22Rv1 (cell line): ENCODE results near the gene LRPPRC.
"Not testable (repeated sequence)": the region's sequence is repeated elsewhere in the genome, so short reads cannot be mapped to it uniquely, and the experiment has no call there.

ENCODE experiments used
- H3K27ac ChIP-seq: fragments of 450-650 bp; 2 replicates; pipeline ENCODE4 v1.5.1; 2017
- CTCF ChIP-seq: fragments of 450-650 bp; IDR thresholded peaks from 2 replicates; pipeline ENCODE4 v1.5.1; 2017; ENCODE audit warnings: mild to moderate bottlenecking
- ZFX ChIP-seq: fragments of 450-650 bp; IDR thresholded peaks from 2 replicates; pipeline ENCODE4 v1.6.1; 2017; ENCODE audit warnings: antibody characterized with exemption, borderline replicate concordance

Gene LRPPRC

GRCh38 chr2:43995733-43996533 is at the start of gene LRPPRC:
LRPPRC (minus strand) TSS chr2:43995989; CDS start chr2:43995947, 42 bp downstream.
- no peak for TF ChIP-seq ZFX
- no peak for TF ChIP-seq CTCF
- H3K27ac ChIP-seq: peak within 1 kb of the TSS; percentile 69

- TF ChIP-seq ZFX (no peak), CTCF (no peak)
- H3K27ac ChIP-seq: no peak overlapping the region
These were observed 49.3 kb upstream of the LRPPRC start for GRCh38 chr2:44045061-44045460.

- TF ChIP-seq ZFX (no peak), CTCF (no peak)
- H3K27ac ChIP-seq: no peak overlapping the region
These were observed 48.5 kb upstream of the LRPPRC start for GRCh38 chr2:44044281-44044720.

GRCh38 chr2:44040365-44040764 is 44.6 kb upstream of the LRPPRC start:
- TF ChIP-seq CTCF: no peak
- no peak for TF ChIP-seq ZFX
- H3K27ac ChIP-seq: no peak overlapping the region

- H3K27ac ChIP-seq: no peak overlapping the region
- TF ChIP-seq CTCF (no peak), ZFX (no peak)
These were observed 42.5 kb upstream of the LRPPRC start for GRCh38 chr2:44038277-44038676.

GRCh38 chr2:44037221-44037620 is 41.4 kb upstream of the LRPPRC start:
- no peak overlapping the region for H3K27ac ChIP-seq
- TF ChIP-seq CTCF: no peak
- TF ChIP-seq ZFX: no peak

- no peak overlapping the region for H3K27ac ChIP-seq
- no peak for TF ChIP-seq CTCF
- TF ChIP-seq ZFX: no peak
These were observed 38.2 kb upstream of the LRPPRC start for GRCh38 chr2:44033947-44034346.

GRCh38 chr2:44027076-44027475 is 31.3 kb upstream of the LRPPRC start:
- not testable (repeated sequence) for H3K27ac ChIP-seq
